ENCODE results near the gene SUB1.

Gene SUB1

DNA sequence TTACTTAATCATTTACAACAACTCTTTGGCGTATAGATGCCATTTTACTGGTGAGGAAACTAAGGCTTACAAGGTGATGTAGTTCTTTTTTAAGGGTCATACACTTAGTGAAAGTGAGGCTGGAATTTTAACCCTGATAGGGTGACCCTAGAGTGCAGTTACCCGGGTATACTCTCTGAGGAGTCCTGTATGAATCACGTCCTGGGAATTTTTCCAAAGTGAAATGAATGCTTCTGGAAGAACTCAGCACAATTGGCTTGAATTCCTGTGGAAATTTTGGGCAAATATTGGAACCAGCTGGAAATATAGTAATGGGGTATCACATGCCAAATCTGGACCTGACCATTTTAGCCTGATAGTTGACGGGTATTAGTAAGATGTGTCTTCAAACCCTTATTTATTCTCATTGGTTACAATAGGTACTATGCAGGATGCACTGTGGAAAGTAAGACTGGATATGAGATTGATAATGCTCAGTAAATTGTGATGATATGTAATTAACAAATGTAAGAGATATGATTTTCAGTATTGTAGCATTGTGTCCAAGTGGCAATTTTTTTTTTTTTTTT is 14.8 kb downstream of the SUB1 start:
- TF ChIP-seq, protein P1, sequence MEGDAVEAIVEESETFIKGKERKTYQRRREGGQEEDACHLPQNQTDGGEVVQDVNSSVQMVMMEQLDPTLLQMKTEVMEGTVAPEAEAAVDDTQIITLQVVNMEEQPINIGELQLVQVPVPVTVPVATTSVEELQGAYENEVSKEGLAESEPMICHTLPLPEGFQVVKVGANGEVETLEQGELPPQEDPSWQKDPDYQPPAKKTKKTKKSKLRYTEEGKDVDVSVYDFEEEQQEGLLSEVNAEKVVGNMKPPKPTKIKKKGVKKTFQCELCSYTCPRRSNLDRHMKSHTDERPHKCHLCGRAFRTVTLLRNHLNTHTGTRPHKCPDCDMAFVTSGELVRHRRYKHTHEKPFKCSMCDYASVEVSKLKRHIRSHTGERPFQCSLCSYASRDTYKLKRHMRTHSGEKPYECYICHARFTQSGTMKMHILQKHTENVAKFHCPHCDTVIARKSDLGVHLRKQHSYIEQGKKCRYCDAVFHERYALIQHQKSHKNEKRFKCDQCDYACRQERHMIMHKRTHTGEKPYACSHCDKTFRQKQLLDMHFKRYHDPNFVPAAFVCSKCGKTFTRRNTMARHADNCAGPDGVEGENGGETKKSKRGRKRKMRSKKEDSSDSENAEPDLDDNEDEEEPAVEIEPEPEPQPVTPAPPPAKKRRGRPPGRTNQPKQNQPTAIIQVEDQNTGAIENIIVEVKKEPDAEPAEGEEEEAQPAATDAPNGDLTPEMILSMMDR (conservative IDR thresholded peaks at IDR 0.05; ENCODE audit: control insufficient read depth, insufficient read depth, low read depth, low read length), result no peak
- peak; percentile 94 for DNase-seq (ENCODE audit: low read depth)
- no peak overlapping the region for H3K4me3 ChIP-seq (ENCODE audit: control insufficient read depth, low read depth, low read length)

DNA sequence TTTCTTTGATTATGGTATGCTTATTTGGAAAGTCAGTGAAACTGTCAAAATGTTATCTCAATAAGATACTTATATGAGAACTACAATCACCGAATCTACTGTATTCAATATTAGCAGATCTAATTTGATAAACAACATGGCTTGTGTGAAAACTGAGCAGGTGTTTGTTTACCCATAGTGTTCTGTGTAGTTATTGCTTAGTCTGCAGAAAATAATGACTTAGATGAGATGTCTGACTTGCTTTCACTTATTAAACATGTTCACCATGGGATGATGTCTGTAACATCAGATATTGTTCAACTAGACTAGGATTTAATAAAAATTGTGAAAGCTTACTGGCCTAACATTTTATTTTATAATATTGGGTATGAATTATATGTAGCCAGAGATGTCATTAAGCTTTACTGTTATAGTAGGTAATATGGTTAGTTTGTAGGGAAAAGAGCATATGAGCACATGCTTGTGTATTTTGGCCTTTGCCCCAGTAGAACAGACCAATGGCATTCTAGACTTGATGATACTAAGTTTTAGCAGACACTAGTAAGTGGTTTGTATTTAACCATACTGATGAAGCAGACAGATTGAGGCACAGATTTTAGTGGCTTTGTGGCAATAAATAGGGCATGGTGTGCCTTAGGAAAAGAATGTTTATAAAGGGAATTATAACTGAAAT is 16.4 kb downstream of the SUB1 start:
- peak; percentile 42 for DNase-seq (ENCODE audit: low read depth)
- TF ChIP-seq, protein P1 (conservative IDR thresholded peaks at IDR 0.05; ENCODE audit: control insufficient read depth, insufficient read depth, low read depth, low read length), result no peak
- no peak overlapping the region for H3K4me3 ChIP-seq (ENCODE audit: control insufficient read depth, low read depth, low read length)

DNA sequence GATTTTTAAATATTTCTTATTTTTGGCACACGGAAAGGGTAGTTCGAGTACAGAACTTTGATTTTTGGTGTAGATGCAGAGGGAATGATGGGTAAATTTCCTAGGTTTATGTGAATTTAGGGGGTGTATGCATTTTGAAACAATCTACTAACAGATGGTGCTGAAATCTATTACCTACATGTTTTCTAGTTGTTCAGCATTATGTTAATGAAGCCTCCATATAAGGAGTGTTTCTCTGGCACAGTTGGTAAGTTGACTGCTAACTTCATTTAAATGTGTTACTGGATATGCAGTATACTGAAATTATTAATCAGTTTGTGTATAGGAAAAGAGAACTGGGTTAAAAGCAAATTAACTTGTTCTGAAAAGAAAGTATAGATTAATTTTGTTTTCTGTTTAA is 17.5 kb downstream of the SUB1 start:
- TF ChIP-seq, protein P1 (conservative IDR thresholded peaks at IDR 0.05; ENCODE audit: control insufficient read depth, insufficient read depth, low read depth, low read length), result no peak
- no peak for DNase-seq (ENCODE audit: low read depth)
- H3K4me3 ChIP-seq (ENCODE audit: control insufficient read depth, low read depth, low read length), result no peak overlapping the region

DNA sequence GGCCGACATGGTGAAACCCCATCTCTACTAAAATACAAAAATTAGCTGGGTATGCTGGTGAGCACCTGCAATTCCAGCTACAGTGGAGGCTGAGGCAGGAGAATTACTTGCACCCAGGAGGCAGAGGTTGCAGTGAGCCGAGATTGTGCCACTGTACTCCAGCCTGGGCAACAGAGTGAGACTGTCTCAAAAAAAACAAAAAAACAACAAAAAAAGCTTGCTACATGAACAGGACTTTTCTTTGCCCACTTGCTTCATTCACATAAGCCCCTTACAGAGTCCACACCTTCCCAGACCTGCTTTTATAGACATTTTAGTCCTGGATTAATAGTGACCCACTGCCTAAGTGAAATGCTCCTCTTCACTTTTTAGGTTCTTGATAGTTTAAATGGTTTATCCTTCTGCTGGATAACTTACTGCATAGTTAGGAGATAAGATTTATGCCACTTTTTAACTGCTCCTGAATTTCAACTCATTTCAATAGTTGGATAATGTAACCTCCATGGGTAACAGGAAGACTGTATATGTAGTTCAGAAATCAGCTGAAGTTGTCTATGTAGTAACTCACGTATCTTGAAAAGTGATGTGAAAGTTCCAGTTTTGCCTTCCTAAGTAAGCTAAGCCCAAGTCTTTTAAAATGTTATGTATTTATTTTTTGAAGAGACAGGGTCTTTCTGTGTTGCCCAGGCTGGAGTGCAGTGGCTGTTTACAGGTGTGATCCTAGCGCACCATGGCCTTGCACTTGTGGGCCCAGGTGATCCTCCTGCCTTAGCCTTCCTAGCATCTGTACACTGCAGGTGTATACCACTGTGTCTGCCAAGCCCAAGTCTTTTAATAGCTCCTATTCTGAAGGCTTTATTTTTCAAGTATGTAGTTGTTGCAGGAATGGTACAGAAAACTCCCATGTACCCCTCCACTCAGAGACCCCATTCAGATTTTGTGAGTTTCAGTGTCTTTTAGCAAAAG is 19.7 kb downstream of the SUB1 start:
- TF ChIP-seq, protein P1 (conservative IDR thresholded peaks at IDR 0.05; ENCODE audit: control insufficient read depth, insufficient read depth, low read depth, low read length), result no peak
- DNase-seq (ENCODE audit: low read depth), result no peak
- no peak overlapping the region for H3K4me3 ChIP-seq (ENCODE audit: control insufficient read depth, low read depth, low read length)

DNA sequence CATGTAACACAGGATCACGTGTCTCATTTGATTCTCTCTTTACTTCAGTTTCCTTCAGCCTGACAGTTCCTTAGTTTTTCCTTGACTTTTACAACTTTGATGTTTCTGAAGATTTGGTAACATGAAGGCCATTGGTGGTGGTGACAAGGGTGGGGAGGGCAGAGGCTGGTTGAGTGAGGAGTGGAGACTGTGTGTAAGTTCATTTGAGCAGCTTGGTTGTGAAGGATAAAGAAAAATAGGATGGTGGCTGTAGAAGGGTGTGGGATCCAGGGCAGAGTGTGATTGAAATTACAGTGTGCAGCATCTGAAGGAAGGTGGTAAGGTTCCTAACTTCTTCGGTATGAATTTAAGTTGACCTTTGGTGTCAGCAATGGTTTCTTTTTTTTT is 20.4 kb downstream of the SUB1 start:
- no peak for DNase-seq (ENCODE audit: low read depth)
- no peak overlapping the region for H3K4me3 ChIP-seq (ENCODE audit: control insufficient read depth, low read depth, low read length)
- TF ChIP-seq, protein P1 (conservative IDR thresholded peaks at IDR 0.05; ENCODE audit: control insufficient read depth, insufficient read depth, low read depth, low read length), result no peak

DNA sequence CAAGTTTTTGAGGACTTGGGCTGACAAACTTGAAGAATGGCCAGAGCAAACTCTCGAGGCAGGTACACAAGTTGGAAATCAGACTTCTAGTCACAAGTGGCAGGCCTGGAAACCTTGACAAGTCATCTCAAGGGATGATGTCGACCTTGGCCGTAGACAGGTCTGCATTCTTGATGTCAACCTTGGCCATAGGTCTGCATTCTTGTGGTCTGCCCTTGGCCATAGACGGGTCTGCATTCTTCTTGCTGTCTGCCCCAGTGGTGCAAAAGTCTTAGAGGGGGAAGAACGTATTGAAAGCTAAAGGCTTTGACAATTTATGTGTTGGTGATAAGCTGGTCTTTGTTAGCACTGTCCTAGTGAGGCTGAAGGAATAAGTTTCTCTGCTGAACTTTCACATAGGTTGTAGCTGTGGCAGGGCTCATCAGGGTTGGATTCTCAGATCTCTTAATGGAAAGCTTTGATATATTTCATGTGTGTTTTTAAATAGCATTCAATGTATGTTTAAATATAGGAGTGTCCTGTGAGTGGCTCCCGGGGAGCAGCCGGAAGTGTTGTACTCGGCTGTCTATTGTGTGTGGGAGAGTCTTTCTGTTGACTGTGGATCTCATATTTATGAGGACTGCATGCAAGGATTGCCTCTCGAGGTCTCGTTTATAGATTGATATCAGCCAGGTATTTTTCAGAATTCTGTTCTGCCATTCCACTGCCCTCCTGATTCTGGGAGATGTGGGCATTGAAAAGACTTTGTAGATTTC is 27.0 kb downstream of the SUB1 start:
- DNase-seq (ENCODE audit: low read depth), result no peak
- H3K4me3 ChIP-seq (ENCODE audit: control insufficient read depth, low read depth, low read length), result no peak overlapping the region
- TF ChIP-seq, protein P1 (conservative IDR thresholded peaks at IDR 0.05; ENCODE audit: control insufficient read depth, insufficient read depth, low read depth, low read length), result no peak

All from fibroblast of mammary gland (primary cell).